Fibroblast of the aortic adventitia (primary cell): ENCODE measurements around the gene MYO19. TPM values are rescaled to one million over a fixed set of nuclear protein-coding genes. Genes with fewer than 3 reads are reported as not detected.

ENCODE experiments used
- DNase-seq: peaks from one replicate; pipeline ENCODE4 v3.0.0-alpha.2; 2010; ENCODE audit warnings: low read depth
- H3K4me3 ChIP-seq: 2 replicates; pipeline ENCODE4 v1.5.1; 2011; ENCODE audit warnings: low read depth, mild to moderate bottlenecking, control low read depth, low read length, moderate library complexity
- total RNA-seq: library from RNA; depleted of rRNA; stranded (reverse); fragments of >200 nt; gene quantifications from 2 replicates; pipeline ENCODE4 v1.2.3, GENCODE V29; 2012; ENCODE audit warnings: low replicate concordance
- TF ChIP-seq, protein P1 (sequence below): IDR thresholded peaks from 2 replicates; pipeline ENCODE4 v1.5.1; 2011; ENCODE audit warnings: mild to moderate bottlenecking, low read length, control low read depth, inconsistent platforms; ENCODE audit not compliant: insufficient read depth

MYO19 gene
- total RNA-seq, 1 donor, result 66.2 TPM

DNA sequence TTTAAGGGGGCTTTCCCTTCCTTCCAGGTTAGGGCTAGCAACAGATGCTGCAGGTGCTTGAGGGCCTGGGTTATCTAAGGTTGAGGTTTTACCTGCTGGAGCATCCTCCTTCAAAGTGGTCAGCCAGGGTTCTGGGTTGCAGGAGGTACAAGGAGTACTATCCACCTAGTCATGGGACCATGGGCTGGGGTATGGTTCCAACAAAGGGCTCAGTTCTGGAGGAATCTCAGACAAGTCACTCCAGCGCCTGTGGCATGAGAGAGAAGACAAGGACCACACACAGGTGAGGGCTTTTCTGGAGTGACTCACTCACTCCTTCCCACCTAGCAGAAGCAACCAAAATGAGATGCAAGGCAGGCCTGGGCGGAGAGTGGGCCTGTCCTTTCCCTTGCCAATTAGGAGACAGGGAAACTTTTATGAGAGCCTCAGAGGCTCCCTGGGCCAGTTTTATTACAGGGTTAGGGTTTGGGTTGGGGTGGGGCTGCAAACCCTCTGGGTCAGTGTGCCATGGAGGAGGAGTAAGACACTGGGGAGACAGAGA is 2.2 kb downstream of the MYO19 start:
- no peak for DNase-seq
- TF ChIP-seq, protein P1, sequence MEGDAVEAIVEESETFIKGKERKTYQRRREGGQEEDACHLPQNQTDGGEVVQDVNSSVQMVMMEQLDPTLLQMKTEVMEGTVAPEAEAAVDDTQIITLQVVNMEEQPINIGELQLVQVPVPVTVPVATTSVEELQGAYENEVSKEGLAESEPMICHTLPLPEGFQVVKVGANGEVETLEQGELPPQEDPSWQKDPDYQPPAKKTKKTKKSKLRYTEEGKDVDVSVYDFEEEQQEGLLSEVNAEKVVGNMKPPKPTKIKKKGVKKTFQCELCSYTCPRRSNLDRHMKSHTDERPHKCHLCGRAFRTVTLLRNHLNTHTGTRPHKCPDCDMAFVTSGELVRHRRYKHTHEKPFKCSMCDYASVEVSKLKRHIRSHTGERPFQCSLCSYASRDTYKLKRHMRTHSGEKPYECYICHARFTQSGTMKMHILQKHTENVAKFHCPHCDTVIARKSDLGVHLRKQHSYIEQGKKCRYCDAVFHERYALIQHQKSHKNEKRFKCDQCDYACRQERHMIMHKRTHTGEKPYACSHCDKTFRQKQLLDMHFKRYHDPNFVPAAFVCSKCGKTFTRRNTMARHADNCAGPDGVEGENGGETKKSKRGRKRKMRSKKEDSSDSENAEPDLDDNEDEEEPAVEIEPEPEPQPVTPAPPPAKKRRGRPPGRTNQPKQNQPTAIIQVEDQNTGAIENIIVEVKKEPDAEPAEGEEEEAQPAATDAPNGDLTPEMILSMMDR, result no peak
- H3K4me3 ChIP-seq, result no peak overlapping the region

DNA sequence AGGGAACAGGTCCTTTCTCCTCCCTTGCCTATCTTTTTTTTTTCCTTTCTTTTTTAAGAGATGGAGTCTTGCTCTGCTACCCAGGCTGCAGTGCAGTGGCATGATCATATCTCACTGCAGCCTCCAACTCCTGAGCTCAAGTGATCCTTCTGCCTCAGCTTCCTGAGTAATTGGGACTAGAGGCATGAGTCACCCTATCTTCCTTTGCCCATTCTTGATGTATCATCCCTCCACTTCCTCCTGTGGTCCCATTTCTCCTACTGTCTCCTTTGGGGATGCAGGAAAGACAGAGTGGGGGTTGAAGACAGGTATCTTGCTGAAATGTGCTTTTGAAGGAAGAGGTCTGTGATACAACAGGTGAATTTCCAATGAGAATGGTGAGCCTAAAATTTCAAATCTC is 5.5 kb downstream of the MYO19 start:
- TF ChIP-seq, protein P1, result no peak
- DNase-seq, result peak; percentile 20
- no peak overlapping the region for H3K4me3 ChIP-seq

DNA sequence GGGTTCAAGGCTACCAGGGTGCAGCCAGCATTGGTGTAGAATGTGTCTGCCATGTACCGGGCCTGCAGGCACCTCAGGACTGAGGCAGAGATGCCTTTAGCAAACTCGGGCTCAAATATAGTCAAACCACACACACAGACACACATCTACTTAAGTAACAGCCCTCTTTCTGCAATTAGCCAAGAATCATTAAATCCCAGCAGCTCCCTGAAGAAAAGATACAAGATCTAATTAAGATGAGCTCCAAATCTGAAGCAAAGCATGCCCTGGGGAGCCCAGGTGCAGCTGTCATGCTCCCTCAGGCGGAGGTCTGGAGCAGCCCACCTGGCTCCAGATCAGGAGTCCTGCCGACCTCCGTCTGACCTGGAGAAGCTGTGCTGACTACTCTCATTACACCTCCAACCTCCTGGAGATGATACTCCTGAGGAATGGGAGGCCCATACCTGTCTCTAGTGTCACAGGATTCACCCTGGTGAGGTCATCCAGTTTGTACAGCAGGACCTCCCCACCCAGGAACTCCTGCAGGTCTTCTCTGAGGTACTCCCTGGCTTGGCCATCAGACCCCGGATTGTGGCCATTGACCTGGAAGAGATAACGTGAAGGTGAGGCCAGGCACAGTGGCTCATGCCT is 6.9 kb downstream of the MYO19 start:
- no peak for DNase-seq
- no peak overlapping the region for H3K4me3 ChIP-seq
- TF ChIP-seq, protein P1, result no peak

DNA sequence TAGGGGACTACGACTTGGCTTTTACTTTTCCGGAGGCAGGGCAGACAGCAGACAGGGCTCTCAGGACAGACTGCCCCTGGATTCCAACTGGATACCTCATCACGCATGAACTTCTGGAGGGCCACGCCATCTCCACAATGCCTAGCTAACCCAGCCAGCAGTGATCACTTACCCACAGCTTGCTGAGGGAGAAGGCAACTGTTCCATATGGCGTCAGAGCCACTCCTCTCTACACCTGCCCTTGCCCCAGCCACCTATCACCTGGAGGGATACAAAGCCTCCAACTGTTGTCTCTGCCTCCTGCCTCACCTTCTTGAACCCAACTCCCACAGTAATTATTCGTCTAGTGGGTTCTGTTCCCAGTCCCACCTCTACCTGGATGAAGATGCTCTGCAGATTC is 8.8 kb downstream of the MYO19 start:
- no peak overlapping the region for H3K4me3 ChIP-seq
- no peak for DNase-seq
- TF ChIP-seq, protein P1, result no peak

DNA sequence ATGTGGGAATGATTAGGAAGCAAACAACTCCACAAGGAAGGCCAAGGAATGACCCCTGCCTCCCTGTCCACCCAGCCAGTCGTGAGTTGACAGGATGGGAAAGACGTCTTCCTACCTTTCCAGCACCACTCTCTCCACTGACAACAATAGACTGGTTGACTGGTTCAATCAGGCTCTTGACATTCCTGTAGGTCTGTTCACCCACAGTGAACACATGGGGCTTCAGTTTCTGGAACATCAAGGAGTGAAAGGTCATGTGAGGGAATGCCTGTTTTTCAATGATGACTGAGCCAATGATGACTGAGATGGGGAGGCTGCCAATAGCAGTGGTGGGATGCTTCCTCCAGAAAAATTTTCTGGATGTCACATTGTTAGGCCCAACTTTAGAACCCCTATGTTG is 9.6 kb downstream of the MYO19 start:
- TF ChIP-seq, protein P1, result no peak
- no peak overlapping the region for H3K4me3 ChIP-seq
- no peak for DNase-seq

DNA sequence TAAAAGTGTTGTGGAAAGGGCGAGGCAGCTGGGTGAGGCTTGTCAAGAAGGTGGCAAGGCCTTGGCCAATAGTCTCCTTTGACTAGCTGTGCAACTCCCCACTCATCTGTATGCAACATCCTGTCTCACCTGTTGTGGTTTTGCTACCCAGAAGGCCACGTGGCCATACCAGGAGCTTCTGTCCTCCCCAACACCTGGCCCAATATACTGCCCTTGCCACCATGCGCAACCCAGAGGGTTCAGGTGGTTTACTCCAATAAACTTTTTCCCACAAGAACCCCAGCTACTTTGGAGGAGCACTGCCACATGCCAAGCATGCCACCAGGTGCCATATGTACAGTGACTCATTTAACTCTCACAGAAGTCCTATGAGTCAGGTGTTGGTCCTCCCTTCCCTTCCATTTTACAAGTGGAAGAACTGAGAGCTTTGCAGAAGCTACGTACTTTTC is 10.2 kb downstream of the MYO19 start:
- no peak overlapping the region for H3K4me3 ChIP-seq
- TF ChIP-seq, protein P1, result no peak
- no peak for DNase-seq

DNA sequence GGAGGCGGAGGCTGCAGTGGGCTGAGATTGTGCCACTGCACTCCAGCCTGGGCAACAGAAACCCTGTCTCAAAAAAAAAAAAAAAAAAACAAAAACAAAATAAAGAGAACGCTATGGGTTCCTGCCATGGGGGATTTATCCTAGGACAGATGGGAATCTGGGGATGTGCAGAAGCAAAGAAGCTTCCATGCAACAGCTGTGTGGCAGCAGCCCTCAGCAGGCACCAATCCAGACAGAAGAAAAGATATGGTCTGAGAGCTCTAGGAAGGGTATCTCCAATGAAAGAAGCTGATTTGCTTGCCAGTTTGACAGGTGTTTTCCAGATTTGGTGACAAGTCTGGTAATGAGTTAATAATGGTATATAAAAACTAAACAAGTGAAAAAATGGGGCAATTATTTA is 11.6 kb downstream of the MYO19 start:
- no peak overlapping the region for H3K4me3 ChIP-seq
- no peak for DNase-seq
- TF ChIP-seq, protein P1, result no peak
